ACC112 (cell line): ENCODE results near the gene EVC2.

Source experiments
- H2AFZ ChIP-seq: fragments of 200-600 bp; sonication (generic); one replicate; pipeline ENCODE4 v1.6.0; 2017; ENCODE audit warnings: antibody characterized with exemption, low read length; ENCODE audit not compliant: unreplicated experiment
- H3K27ac ChIP-seq: fragments of 200-600 bp; sonication (generic); 2 replicates; pipeline ENCODE4 v1.5.1; 2014; ENCODE audit warnings: low read depth, mild to moderate bottlenecking, antibody characterized with exemption, low read length, moderate library complexity
- H3K27me3 ChIP-seq: fragments of 200-600 bp; sonication (generic); 2 replicates; pipeline ENCODE4 v1.6.1; 2014; ENCODE audit warnings: mild to moderate bottlenecking, antibody characterized with exemption, low read length, moderate library complexity, mixed read lengths; ENCODE audit not compliant: insufficient read depth
- H3K36me3 ChIP-seq: fragments of 200-600 bp; sonication (generic); 2 replicates; pipeline ENCODE4 v1.6.1; 2016; ENCODE audit warnings: mild to moderate bottlenecking, antibody characterized with exemption, low read length, moderate library complexity, mixed read lengths; ENCODE audit not compliant: insufficient read depth
- H3K4me1 ChIP-seq: fragments of 200-600 bp; sonication (generic); one replicate; pipeline ENCODE4 v1.6.1; 2016; ENCODE audit warnings: low read length, mixed read lengths; ENCODE audit not compliant: insufficient read depth, unreplicated experiment, control insufficient read depth
- H3K4me3 ChIP-seq: fragments of 200-600 bp; sonication (generic); 2 replicates; pipeline ENCODE4 v1.5.1; 2014; ENCODE audit warnings: mild to moderate bottlenecking, low read depth, low read length
- H3K79me2 ChIP-seq: fragments of 200-600 bp; sonication (generic); one replicate; pipeline ENCODE4 v1.6.0; 2016; ENCODE audit warnings: low read length; ENCODE audit not compliant: control insufficient read depth, unreplicated experiment, insufficient read depth

EVC2 gene

DNA sequence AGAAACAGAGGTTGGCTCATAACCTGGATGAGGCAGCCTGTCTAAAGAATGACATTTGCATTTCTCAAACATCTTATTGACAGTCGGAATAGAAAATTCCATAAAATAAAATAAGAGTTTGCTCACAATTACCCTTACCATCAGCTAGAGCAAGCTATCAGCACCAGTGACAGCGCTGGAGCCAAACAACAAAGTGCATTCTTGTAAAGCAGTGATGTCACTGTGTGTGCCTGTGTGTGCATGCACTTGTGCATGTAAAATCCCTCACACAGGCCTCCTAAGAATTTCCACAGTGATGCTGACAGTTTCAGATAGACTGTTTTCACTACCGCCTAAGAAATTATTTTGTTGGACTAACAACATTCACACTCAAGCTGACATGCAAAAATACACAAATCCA is 77.6 kb downstream of the EVC2 start:
- no peaks in the 10 kb centered on the region for H3K79me2 ChIP-seq
- peaks cover 5% of the 10 kb centered on the region for H3K4me1 ChIP-seq
- H2AFZ ChIP-seq = no peak overlapping the region
- H3K27ac ChIP-seq = no peak overlapping the region
- H3K4me3 ChIP-seq = no peak overlapping the region
- no peaks in the 10 kb centered on the region for H3K27me3 ChIP-seq
- peaks cover 28% of the 10 kb centered on the region for H3K36me3 ChIP-seq

DNA sequence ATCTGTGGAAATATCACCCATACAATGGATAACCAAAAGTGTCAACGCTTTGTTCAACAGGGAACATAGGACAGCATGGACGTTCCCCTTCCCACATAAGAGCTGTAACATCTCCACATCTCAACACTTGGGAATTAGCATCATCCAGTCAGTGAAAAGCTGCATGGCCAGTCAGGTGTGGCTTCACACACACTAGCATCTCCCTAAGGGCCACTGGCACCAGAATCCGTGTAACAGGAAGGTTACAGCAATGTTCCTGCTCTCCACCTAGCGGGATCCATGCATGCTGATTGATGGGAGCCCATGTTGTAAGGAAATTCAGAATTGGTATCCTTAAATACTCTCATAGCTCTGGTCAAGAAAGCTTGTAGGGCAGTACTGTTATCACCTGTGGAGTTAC is 78.8 kb downstream of the EVC2 start:
- peaks cover 36% of the 10 kb centered on the region for H3K36me3 ChIP-seq
- no peak overlapping the region for H3K4me3 ChIP-seq
- H3K4me1 ChIP-seq = no peaks in the 10 kb centered on the region
- H2AFZ ChIP-seq = no peak overlapping the region
- H3K27ac ChIP-seq = no peak overlapping the region
- H3K79me2 ChIP-seq = no peaks in the 10 kb centered on the region
- no peaks in the 10 kb centered on the region for H3K27me3 ChIP-seq

DNA sequence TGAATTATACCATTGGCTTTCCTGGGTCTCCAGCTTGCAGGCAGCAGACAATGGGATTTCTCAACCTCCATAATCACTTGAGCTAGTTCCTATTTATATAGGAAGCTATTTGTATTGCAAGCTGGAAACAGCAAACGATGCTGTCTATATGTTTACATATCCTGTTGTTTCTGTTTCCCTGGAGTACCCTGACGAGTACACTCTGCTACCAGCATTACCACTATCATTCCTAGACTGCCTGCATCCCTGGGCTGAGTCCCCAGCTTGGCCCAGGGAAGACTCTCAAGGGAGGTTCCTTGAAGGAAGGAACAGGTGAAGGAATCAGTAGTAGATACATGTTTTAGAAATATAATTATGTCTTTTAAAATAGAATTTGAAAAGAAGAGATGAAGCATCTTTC is 81.4 kb downstream of the EVC2 start:
- no peaks in the 10 kb centered on the region for H3K4me1 ChIP-seq
- no peak overlapping the region for H3K4me3 ChIP-seq
- H2AFZ ChIP-seq = no peak overlapping the region
- H3K27ac ChIP-seq = no peak overlapping the region
- H3K27me3 ChIP-seq = no peaks in the 10 kb centered on the region
- H3K36me3 ChIP-seq = peaks cover 41% of the 10 kb centered on the region
- no peaks in the 10 kb centered on the region for H3K79me2 ChIP-seq

DNA sequence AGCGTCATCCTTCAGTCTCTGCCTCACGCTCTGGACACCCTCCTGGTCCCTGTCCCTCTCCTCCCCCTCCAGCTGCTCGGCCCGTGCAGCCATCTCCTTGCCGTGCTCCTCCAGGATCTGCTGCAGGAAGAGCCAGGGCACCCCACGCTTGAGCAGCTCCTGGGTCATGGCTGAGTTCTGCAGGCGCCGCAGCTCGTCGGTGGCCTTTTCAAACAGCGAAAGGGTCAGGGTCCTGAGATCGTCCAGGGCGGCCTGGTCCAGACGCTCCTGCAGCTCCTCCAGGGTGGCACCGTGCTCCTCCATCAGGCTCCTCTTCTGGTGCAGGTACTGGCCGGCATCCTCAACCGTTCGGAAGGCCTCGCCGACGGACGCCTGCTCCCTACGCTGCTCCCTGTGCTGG is 85.8 kb downstream of the EVC2 start:
- no peaks in the 10 kb centered on the region for H3K79me2 ChIP-seq
- H3K4me3 ChIP-seq = no peak overlapping the region
- no peak overlapping the region for H2AFZ ChIP-seq
- no peaks in the 10 kb centered on the region for H3K27me3 ChIP-seq
- H3K36me3 ChIP-seq = peaks cover 32% of the 10 kb centered on the region
- H3K27ac ChIP-seq = no peak overlapping the region
- H3K4me1 ChIP-seq = no peaks in the 10 kb centered on the region

DNA sequence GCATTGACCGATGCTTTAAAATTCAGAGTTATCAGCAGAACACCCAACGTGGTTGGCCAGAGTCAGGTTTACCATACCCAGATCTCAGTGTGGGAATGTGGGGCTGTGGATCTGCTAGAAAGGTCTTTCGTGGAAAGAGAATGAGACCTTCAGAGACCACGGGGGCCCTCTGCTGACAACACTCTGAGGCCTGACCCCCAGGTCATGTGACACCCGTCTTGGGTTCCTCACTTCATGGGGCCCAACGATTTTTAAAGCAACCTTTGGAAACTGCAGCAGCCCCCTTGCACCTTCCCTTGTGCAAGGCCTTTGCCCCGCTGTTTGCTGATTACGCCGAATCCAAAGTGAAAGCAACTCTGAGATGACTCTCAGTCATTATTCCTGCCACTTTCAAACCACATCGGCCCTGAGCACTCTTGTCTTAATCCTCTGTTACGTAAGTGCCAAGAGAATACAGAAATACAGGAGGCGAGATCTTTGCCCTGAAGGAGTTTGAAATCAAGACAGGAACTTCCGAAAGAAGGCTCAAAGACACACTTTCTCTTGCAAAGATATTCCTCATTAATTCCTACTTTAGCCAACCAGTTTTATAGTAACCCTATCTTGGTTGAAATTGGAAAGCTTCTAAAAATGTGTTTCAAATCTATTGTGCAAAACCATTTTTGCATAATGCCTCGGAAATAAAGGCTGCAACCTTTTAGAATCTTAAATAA is 88.3 kb downstream of the EVC2 start:
- H3K27ac ChIP-seq = no peak overlapping the region
- peaks cover 15% of the 10 kb centered on the region; the same call in 1 of the 2 replicates for H3K36me3 ChIP-seq
- H3K4me3 ChIP-seq = no peak overlapping the region

DNA sequence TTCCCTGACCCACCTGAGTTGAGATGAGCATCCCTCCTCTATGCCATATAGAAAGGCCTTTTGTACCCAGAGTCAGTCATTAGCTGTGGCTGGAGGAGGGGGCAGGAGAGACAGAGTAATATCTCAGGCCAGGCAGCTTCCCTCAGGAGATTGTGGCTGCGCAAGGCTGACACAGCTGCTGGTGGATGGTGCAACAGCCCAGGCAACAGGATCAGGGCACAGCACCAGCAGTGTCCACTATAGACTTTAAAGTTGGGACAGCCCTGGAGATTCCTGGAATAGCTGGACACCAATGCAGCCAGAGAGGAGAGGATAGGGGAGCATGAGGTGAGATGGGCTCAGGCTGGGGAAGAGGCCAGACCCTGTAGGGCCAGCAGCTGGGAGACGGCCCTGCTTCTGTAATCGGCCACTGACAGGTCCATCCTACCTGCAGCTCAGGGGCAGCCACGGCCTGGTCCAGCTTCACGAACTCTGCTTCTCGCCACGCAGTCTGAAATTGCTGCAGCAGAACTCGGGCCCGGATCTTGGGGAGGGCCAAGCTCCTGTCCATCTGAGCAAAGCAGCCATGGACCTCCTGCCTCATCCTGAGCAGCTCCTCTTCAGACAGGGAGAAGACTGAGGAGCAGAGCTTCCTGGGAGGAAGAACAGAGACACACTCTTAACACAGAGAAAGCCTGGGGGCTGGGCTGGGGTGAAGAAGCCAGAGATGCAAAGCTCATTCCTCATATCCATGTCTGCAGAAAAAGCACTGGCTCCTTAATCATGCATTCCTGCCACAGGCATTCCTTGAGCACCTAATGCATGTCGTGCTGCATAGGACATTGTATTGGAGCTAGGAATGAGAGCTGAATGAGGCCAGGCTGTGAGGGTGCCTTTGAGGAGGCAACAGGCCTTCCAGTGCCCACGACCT is 90.1 kb downstream of the EVC2 start:
- no peaks in the 10 kb centered on the region for H3K79me2 ChIP-seq
- H3K36me3 ChIP-seq = peaks cover 3% of the 10 kb centered on the region; the same call in 1 of the 2 replicates
- H3K4me1 ChIP-seq = no peaks in the 10 kb centered on the region
- no peak overlapping the region for H2AFZ ChIP-seq
- H3K27me3 ChIP-seq = no peaks in the 10 kb centered on the region
- H3K27ac ChIP-seq = no peak overlapping the region
- H3K4me3 ChIP-seq = no peak overlapping the region

More for the DNA sequence above, 88.3 kb downstream of the EVC2 start:
- H2AFZ ChIP-seq = no peak overlapping the region
- no peaks in the 10 kb centered on the region for H3K4me1 ChIP-seq
- H3K27me3 ChIP-seq = no peaks in the 10 kb centered on the region
- H3K79me2 ChIP-seq = no peaks in the 10 kb centered on the region

DNA sequence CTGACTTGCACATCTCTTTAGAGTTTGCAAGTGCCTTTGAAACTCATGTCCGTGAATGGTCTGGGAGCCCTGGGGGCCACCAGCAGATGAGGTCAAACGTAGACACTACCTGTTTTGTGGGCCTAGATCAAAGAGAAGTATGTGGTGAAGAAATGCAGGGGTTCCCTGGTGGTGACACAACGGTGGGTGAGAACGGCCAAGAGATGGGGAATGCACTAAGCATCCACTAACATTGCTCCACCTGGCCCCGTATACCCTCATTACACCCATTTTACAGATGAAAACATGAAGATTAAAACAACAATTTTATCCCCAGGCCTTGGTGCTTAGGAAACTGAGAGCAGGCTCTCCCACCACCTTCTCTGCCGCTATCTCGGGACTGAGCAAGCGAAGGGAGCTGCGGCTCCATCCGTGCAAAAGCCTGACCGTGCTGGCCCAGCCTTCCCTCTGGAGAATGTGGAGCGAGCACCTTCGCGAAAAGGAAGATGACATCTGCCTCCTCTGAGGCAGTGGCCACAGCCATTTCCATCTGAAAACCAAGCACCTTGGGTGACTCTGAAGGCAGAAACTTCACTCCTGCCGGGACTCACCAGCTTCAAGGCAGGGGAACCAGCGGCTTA is 91.9 kb downstream of the EVC2 start:
- H3K4me3 ChIP-seq = no peak overlapping the region
- H3K79me2 ChIP-seq = no peaks in the 10 kb centered on the region
- H3K36me3 ChIP-seq = peaks cover 3% of the 10 kb centered on the region; the same call in 1 of the 2 replicates
- no peak overlapping the region for H2AFZ ChIP-seq
- no peak overlapping the region for H3K27ac ChIP-seq
- H3K4me1 ChIP-seq = no peaks in the 10 kb centered on the region
- no peaks in the 10 kb centered on the region for H3K27me3 ChIP-seq

DNA sequence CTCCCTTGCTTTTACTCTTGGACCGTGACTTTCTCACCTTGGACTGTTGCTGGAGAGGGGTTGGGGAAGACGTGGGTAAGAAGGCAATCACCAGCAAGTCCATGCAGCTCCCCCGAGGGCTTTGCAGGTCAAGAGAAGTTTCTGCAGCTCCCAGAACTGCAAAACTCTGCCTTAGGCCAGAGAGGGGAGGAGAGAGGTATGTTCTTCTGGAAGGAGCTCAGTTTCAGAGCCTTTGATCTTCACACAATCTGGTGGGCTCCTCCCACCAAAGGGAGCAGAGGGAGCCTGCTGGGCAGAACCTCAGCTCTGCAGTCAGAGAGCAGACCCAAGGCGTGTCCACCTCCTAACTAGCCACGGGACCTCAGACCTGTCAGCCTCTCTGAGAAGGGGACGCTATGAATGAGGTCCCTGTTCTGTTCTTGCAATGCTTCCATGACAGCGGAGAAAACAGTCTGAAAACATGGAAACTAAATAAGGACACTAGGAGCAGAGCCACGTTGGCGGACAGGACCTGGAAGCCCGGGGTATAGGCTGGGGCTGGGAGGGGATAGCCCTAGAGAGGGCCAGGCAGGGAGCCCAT is 92.8 kb downstream of the EVC2 start:
- Histone ChIP-seq H3K4me1 (no peaks in the 10 kb centered on the region), H3K27ac (no peak overlapping the region), H3K36me3 (peaks cover 3% of the 10 kb centered on the region; the same call in 1 of the 2 replicates), H3K79me2 (no peaks in the 10 kb centered on the region), H2AFZ (no peak overlapping the region), H3K4me3 (no peak overlapping the region), H3K27me3 (no peaks in the 10 kb centered on the region)

DNA sequence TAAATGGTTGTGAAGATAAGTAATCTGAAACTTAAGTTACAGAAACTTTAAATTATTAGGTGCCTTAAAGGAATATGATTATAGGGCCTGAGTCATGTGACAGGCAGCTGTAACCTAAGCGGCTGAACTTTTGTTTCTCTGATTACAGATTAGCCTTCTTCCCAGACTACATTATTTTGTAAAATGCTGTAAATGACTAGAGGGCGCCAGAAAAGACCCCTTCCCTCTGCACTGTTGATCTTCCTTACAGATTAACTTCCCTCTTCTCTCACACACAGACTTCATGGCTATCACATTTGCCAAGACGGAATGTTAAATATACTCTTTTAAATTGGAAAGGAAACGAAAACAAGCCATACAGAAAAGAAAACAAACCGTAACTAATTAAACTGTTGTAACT is 96.6 kb downstream of the EVC2 start:
- Histone ChIP-seq H3K79me2 (no peaks in the 10 kb centered on the region), H2AFZ (no peak overlapping the region), H3K27me3 (no peaks in the 10 kb centered on the region), H3K36me3 (peaks cover 5% of the 10 kb centered on the region; the same call in 1 of the 2 replicates), H3K4me3 (no peak overlapping the region), H3K27ac (no peak overlapping the region), H3K4me1 (no peaks in the 10 kb centered on the region)

DNA sequence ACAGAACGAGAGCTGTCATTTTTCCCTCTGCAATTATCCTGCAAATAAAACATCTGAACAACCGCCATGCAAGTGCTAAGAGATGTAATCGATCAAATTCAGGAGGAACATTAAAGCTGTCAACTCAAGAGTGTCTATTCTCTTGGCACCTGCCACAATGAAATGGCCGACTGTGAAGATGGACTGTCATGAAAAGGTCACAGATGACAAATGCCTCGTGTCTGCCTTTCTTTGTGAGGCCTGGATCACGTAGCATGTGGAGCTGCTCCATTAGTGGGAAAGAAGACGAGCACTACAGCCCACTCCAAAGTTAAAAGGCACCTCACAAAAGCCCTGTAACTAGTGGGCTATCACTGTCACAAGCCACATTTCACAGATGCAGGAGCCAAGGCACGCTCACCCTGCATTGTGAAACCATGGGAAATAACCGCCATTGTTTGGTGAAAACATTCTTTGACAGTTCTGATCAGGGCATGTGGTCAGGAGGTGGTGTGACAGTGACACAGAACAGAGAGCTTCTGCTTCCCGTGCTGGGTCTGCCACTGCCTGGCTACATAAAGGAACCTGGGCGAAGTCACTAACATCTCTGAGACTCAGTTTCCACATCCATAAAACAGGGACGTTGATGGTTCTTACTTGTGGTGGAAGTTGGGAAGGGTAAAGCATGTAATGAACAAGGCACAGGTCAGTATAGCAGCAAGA is 98.9 kb downstream of the EVC2 start:
- H3K27ac ChIP-seq = no peak overlapping the region
- H2AFZ ChIP-seq = no peak overlapping the region
- no peak overlapping the region for H3K4me3 ChIP-seq
- no peaks in the 10 kb centered on the region for H3K4me1 ChIP-seq
- no peaks in the 10 kb centered on the region for H3K79me2 ChIP-seq
- no peaks in the 10 kb centered on the region for H3K27me3 ChIP-seq
- H3K36me3 ChIP-seq = peaks cover 9% of the 10 kb centered on the region; the same call in 1 of the 2 replicates
